K562 treated with DMSO at 1 percent for 12 hours (cell line): ENCODE measurements around the gene EPB41. TPM values are rescaled to one million over a fixed set of nuclear protein-coding genes. Genes with fewer than 3 reads are reported as not detected.

ENCODE experiments used
- total RNA-seq: library from RNA; unstranded; fragments of 300-600 nt; gene quantifications from 2 replicates; pipeline ENCODE4 v1.2.3, GENCODE V29; 2022; ENCODE audit not compliant: insufficient read depth

Gene EPB41
- total RNA-seq, result 62.6 and 191 TPM in 2 replicates

GRCh38 chr1:28914228-28915030 lies at the start of gene EPB41:
Gene EPB41, plus strand, starts transcription at chr1:28914569. Its CDS starts 72,869 bp downstream, at chr1:28987438.

DNA sequence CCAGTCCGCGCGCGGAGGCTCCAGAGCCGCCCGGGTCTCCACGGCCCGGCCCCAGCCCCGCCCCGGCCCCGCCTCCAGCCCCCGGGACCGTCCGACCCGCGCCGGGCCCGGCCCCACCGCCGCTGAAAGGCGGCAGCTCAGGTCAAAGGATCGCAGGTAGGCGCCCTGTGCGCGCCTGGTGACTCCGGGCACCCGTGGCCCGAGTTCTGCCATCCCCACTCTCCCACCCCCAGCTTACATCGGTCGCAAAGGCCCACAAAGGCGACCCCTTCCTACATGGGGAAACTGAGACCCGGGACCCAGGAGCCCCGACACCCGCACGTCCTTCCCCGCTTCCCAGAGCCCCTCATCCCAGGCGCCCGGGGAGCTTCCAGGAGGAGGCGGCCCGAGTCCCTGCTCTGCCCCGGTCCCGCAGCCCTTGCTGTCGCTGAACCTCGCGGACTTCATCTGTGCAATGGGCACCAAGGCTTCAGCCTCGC lies 209.6 kb downstream of the EPB41 start, which contains the start of gene TMEM200B:
Gene TMEM200B (minus strand): TSS at position 17 of the 479 bp plus-strand sequence. CDS start 2,075 bp downstream, outside the sequence.

Other genes with a start within 250 kb of the EPB41 start
- 7.1 and 14.2 TPM in 2 replicates for gene GMEB1, start 245.8 kb upstream of the EPB41 start, total RNA-seq
- gene YTHDF2, start 177.6 kb upstream of the EPB41 start, total RNA-seq, result 31.3 and 79.7 TPM in 2 replicates
- gene OPRD1, start 102.4 kb upstream of the EPB41 start, total RNA-seq, result not detected in 2 replicates
- 0.38 TPM in 1 of 2 replicates, not detected in the other for gene TMEM200B, start 209.3 kb downstream of the EPB41 start, total RNA-seq